Measurements from ENCODE around the gene GALNT1. TPM values are rescaled to one million over a fixed set of nuclear protein-coding genes. Genes with fewer than 3 reads are reported as not detected.
"Not testable (repeated sequence)": the region's sequence is repeated elsewhere in the genome, so short reads cannot be mapped to it uniquely, and the experiment has no call there.

The GALNT1 gene
- total and polyA plus RNA-seq, 10 donors = 13.9 to 67.1 (median 49.9) TPM

DNA sequence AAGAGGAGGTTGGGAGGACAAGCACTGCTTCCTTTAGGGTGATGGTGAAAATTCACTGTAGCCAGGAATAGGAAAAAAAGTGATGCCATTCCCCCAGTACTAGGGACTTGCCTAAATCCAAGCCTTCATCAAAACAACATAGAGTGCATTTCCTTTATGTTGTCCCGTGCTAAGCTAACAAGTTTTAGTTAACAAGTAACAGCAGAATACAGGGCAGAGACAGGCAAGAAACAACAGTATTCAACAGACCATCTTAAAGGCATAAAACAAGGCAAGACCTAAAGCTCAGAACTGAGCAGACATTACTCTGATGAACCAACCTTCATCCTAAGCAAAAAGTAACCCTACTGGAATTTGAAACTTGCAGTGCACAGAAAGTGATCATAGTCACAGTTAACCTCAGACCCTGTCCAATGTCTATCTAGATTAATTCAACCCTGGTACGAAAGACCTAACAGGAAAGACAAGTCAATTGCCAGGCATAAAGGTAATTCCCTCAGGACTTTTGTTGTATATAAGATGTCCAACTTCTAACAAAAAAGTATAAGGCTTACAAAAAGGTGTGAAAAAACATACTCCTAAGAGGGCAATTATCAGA lies 34.4 kb upstream of the GALNT1 start:
- H3K4me1 ChIP-seq = no peaks in the 10 kb centered on the region
- WGBS, 5 donors = 87 to 96% (median 90%) methylated on average over 2 of the region's 2 CpGs
- no peaks in the 10 kb centered on the region for H3K9me3 ChIP-seq
- no peak for TF ChIP-seq POLR2AphosphoS5 (IDR thresholded peaks at IDR 0.05)
- TF ChIP-seq POLR2A (IDR thresholded peaks at IDR 0.05) = no peak
- no peak for TF ChIP-seq CTCF (IDR thresholded peaks at IDR 0.05 in 8 of 11, conservative IDR thresholded peaks at IDR 0.05 in 3 of 11)
- no peaks in the 10 kb centered on the region for H3K27me3 ChIP-seq (replicated peaks in 1 of 7)
- H3K36me3 ChIP-seq = no peaks in the 10 kb centered on the region
- H3K4me3 ChIP-seq = no peak overlapping the region
- intact Hi-C loops (cut with DNase I; ENCODE audit: low total_unique reads) = no loop called here
- DNase-seq = no peak
- no peak overlapping the region for H3K27ac ChIP-seq

- TF ChIP-seq CTCF (IDR thresholded peaks at IDR 0.05 in 8 of 11, conservative IDR thresholded peaks at IDR 0.05 in 3 of 11) (no peak), POLR2A (IDR thresholded peaks at IDR 0.05) (no peak), POLR2AphosphoS5 (IDR thresholded peaks at IDR 0.05) (no peak)
- no peaks in the 10 kb centered on the region for H3K9me3 ChIP-seq
- no peak overlapping the region for H3K27ac ChIP-seq
- DNase-seq = no peak
- H3K27me3 ChIP-seq (replicated peaks in 1 of 7) = no peaks in the 10 kb centered on the region
- H3K4me3 ChIP-seq = no peak overlapping the region
- no peaks in the 10 kb centered on the region for H3K4me1 ChIP-seq
- no peaks in the 10 kb centered on the region for H3K36me3 ChIP-seq
- 84 to 100% (median 94%) methylated on average over 1 of the region's 1 CpG for WGBS, 5 donors
- intact Hi-C loops (cut with DNase I; ENCODE audit: low total_unique reads) = no loop called here
Observed at GRCh38 chr18:35549564-35549963, 32.0 kb upstream of the GALNT1 start.

GRCh38 chr18:35553300-35553699 lies 28.2 kb upstream of the GALNT1 start:
- DNase-seq = no peak
- TF ChIP-seq POLR2A (IDR thresholded peaks at IDR 0.05) (no peak), POLR2AphosphoS5 (IDR thresholded peaks at IDR 0.05) (no peak), CTCF (IDR thresholded peaks at IDR 0.05 in 8 of 11, conservative IDR thresholded peaks at IDR 0.05 in 3 of 11) (no peak)
- Histone ChIP-seq H3K4me1 (no peaks in the 10 kb centered on the region), H3K36me3 (no peaks in the 10 kb centered on the region), H3K9me3 (no peaks in the 10 kb centered on the region), H3K4me3 (no peak overlapping the region), H3K27ac (no peak overlapping the region), H3K27me3 (replicated peaks in 1 of 7) (no peaks in the 10 kb centered on the region)
- intact Hi-C loops (cut with DNase I; ENCODE audit: low total_unique reads) = no loop called here
- WGBS, 5 donors = 84 to 91% (median 89%) methylated on average over 2 of the region's 2 CpGs

GRCh38 chr18:35555538-35555937 lies 26.0 kb upstream of the GALNT1 start:
- H3K9me3 ChIP-seq; DNase-seq; intact Hi-C loops (cut with DNase I; ENCODE audit: low total_unique reads); H3K36me3 ChIP-seq; H3K4me1 ChIP-seq; H3K27me3 ChIP-seq (replicated peaks in 1 of 7); H3K4me3 ChIP-seq; H3K27ac ChIP-seq: not testable (repeated sequence)
- WGBS, 5 donors = 90 to 98% (median 95%) methylated on average over 5 of the region's 5 CpGs

DNA sequence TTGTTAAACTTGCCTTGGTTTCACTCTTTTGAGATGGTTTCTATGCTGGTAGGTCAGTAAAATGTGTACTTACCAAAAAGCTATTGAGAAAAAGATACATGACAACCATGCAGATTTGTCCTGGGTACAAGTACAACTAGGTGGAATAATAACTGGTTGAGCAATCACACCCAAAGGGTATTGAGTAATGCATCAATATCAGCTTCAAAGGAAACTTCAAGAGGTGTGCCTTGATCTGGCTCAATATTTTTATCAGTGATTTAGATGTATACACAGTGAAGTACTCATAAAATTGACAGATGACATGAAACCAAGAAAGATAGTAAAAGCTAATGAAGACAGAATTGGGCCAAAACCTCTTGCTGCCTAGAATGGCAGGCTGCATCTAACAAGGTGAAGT lies 21.7 kb upstream of the GALNT1 start:
- no peak overlapping the region for H3K4me3 ChIP-seq
- DNase-seq = no peak
- TF ChIP-seq POLR2A (IDR thresholded peaks at IDR 0.05) (no peak), CTCF (IDR thresholded peaks at IDR 0.05 in 8 of 11, conservative IDR thresholded peaks at IDR 0.05 in 3 of 11) (no peak), POLR2AphosphoS5 (IDR thresholded peaks at IDR 0.05) (no peak)

More for the DNA sequence above, 21.7 kb upstream of the GALNT1 start:
- Histone ChIP-seq H3K4me1 (peaks cover 0 to 6% (median 0%) of the 10 kb centered on the region in 6 donors), H3K9me3 (no peaks in the 10 kb centered on the region), H3K27ac (no peak overlapping the region), H3K36me3 (no peaks in the 10 kb centered on the region), H3K27me3 (replicated peaks in 1 of 7) (no peaks in the 10 kb centered on the region)
- intact Hi-C loops (cut with DNase I; ENCODE audit: low total_unique reads) = no loop called here
